GM19351 (cell line): ENCODE measurements around the gene CWC25.

Experiments
- ATAC-seq: cut with Tn5 transposase; IDR thresholded peaks from one replicate; pipeline ENCODE4 v1.9.1; 2021; ENCODE audit warnings: mild to moderate bottlenecking, moderate library complexity; ENCODE audit not compliant: unreplicated experiment

The CWC25 gene

DNA sequence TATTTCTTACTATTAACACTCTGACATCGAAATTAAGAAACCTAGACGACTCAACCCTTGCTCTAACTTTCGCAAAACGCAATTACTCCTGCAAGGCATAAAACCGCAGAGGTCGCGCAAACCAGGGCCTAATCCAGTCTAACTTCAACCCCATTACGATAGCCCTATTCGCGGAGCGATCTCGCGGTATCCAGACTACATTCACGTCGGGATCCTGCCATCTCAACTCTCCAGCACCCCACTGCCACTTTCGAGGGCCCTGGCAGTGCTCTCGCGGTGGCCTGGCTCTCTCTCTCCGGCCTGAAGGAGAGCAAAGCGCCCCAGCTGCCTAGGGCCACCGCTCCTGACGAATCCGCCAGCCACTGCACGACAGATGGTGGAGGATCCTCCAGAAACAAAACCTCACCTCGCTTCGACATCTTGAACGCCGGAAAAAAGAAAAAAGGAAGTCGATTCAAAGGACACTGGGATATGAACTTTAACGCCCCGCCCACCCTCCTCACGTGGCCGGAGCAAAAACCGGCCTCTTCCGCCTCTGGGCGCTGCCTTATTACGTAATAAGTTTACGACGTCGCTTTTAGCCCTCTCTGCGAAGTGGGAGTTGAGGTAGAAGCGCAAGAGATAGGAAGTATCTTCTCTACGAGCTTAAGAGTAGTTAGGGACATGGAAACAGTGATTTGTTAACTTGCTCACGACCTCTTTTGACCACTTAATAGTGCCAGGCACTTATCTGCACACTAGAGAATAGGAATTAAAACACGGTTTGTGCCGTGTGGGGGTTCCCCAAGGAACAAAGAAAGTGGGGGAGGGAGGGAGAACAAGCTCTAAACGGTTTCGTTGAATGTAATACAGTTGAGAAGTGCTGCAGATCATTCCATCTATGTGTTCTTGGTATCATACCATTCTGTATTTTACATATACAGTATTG lies 28.4 kb upstream of the CWC25 start, which contains the start of gene RPL23:
Gene RPL23 (minus strand): TSS at position 430 of the 928 bp plus-strand sequence. CDS start 11 bp downstream, at position 419.
- ATAC-seq: peak; percentile 65

DNA sequence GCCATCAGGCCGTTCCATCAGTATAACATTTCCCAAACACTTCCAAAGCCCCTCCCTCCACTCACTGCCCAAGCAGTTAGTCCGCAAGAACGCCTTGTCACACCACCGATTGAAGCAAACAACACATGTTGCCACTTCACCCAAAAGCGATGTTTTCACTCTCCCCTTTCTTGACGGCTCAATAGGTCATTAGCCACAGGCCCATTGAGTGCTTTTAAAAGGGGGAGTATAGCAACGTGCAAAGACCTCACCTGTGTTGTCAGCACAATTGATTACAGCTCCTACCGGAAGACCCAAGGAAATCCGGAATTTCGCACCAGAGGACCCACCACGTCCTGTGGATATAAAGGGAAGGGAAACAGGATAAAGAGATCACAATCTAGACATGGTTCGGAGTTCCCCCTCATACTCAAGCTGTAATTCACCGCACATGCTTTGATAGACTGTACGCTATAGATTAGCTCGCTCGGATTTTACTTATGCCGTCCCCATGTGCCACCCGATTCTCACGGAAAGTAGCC lies 27.7 kb upstream of the CWC25 start:
- no peak for ATAC-seq

DNA sequence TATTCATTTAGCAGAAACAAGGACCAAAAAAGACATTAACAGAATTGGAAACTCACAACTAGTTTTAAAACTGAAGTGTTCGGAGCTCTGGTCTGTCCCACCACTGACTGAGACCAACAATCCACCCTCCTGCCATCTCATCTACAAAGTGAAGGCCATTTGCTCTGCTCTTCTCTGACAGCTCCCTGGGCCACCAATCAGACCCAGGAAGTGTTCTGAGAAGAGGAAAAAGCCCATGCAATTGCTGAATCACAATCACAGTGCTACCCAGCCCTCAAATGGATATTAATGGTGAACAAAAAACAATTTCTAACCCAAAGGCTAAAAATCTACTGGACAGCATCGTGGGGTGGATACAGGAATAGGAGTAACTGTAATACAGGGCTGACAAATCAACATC lies 26.3 kb upstream of the CWC25 start:
- ATAC-seq: no peak

DNA sequence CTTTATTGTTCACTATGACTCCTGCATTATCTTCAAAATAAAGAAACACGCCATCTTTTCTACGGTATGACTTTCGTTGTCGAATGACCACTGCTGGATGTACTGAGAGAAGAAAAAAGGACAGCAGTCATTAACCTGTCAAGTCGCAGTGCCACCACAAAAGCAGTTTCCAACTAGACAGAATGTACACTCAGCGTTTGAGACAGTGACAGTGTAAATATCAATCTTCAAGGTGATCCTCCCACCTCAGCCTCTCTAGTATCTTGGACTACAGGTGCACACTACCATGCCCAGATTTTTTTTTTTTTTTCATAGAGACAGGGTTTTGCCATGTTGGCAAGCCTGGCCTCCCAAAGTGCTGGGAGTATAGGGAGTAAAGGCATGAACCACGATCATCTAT lies 25.3 kb upstream of the CWC25 start:
- ATAC-seq: no peak

DNA sequence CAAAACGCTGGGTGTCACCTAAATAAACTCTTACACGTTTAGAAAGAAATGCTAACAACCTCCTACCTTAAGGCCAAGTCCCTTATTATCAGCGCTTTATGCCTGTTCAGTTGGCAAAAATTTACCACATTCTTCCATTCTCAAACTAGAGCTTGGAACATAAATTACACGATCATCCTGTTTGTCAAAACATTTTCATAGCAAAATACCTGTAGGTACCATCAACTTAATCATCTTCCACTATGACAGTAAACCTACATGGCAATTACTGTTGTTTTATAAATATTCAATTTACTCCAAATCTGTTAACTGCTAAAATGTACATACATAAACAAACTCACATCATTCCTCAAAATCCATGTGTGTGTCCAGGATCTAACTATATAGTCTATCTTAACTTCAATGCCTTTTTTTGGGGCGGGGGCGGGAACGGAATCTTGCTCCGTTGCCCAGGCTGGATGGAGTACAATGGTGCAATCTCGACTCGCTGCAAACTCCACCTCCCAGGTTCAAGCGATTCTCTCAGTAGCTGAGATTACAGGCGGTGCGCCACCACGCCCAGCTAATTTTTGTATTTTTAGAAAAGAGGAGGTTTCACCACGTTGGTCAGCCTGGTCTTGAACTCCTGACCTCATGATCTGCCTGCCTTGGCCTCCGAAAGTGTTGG lies 24.0 kb upstream of the CWC25 start:
- no peak for ATAC-seq

DNA sequence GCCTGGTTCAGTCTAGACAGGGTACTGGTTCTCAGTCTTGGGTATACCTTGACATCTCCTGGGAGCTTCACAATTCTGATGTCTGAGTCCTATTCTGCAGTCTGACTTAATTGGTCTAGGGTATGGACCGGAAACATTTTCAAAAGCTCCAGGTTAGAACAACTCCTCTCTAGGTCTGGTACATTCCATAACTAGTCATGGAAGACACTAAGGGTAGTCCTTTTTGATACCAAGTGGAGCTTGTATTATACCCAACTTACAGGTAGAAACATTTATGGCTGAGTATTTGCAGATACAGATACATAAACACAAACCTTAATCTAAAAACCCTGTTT lies 23.4 kb upstream of the CWC25 start:
- ATAC-seq: no peak

DNA sequence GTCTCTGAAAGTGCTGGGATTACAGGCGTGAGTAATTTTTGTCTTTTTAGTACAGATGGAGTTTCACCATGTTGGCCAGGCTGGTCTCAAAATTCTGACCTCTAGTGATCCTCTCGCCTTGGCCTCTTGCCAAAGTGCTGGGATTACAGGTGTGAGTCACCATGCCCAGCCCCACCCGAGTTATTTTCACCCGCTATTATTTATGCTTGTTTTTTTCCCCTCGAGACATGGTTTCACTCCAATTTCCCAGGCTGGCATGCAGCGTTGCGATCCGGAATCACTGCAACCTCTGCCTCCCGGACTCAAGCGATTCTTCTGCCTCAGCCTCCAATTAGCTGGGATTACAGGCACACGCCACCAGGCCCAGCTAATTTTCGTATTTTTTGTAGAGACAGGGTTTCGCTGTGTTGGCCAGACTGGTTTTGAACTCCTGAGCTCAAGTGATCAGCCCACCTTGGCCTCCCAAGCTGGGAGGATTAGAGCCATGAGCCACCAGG lies 19.2 kb upstream of the CWC25 start:
- ATAC-seq: no peak

DNA sequence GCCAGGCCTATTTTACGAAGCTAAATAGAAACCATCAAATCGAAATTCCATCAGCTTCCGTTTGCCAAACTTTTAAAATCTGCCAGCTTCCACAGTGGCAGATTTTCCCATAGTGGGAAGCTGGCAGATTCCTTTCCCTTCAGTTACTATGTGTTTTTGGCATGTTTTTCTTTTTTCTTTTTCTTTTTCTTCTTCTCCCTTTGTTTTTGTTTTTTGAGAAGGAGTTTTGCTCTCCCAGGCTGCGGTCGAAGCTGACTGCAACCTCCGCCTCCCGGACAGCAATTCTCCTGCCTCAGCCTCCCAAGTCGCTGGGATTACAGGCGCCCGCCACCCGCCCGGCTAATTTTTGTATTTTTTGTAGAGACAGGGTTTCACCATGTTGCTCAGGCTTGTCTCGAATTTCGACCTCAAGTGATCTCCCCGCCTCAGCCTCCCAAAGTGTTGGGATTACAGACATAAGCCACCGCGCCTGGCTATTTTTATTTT lies 684 bp upstream of the CWC25 start:
- no peak for ATAC-seq

DNA sequence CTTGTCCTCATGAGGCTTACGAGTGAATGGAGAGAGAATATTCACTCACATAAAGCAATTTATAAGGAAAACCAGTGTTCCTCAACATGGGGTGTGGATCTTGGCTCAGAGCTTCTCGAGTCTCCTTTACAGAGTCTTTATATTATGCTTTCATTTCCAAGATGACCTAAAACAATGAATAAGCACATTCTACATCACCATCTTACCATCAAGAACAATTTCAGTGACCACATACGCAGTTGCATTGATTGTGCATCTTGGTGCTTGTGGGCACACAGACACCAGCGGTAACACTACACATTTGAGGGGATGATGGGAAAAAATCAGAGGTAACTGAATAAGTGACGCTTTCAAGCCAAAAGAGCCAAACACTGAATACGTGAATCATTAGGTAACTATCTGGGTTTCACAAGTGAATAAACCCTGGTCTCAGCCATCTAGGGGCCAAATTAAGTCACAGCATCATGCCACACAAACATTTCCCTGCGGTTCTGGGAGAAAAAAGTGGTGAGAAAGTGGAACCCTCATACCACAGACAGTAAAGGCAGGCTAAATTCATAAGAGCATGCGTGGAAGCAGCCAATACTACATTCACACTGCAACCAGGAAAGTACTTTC lies 9.4 kb downstream of the CWC25 start:
- ATAC-seq: no peak

DNA sequence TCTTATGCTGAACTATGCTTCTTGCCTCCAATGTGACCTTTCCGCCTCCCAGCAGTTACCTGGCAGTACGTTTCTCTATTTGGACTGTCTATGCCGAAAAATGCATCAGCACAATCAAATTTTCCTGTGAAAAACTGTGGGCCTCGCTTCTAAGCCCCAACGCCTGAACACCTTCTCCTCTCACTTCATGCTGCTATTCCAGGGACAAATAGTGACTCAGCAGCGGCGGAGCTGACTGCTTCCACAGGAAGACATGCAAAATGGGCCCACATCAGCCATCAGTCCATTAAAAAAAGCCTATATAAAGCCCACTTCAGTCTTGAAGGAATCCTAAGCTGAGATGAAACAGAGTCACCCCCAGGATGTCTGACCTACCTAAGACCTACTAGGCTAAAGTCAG lies 15.3 kb downstream of the CWC25 start:
- ATAC-seq: no peak

DNA sequence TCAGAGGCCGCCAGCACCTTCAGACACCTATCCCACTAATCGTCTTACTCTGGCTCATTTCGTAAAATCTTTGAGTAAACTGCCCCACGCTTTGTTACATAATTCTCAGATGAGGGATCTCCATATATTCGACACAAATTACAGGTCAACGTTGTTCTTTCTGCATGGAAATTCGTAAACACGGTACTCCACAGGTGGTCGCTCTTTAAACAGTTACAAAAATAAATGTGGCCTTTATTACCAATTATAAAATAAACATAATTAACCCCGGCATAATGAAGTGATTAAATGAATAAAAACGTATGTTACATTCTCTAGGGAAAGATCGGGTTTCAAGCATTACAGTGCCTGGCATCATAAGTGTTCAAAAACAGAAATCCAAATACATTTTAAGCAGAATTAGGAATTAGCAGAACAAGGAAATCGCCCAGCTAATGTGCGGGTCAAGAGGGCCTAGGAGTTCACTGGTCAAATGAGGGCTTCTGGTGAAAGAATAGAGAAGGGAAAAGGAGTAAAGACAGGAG lies 24.8 kb downstream of the CWC25 start:
- no peak for ATAC-seq

DNA sequence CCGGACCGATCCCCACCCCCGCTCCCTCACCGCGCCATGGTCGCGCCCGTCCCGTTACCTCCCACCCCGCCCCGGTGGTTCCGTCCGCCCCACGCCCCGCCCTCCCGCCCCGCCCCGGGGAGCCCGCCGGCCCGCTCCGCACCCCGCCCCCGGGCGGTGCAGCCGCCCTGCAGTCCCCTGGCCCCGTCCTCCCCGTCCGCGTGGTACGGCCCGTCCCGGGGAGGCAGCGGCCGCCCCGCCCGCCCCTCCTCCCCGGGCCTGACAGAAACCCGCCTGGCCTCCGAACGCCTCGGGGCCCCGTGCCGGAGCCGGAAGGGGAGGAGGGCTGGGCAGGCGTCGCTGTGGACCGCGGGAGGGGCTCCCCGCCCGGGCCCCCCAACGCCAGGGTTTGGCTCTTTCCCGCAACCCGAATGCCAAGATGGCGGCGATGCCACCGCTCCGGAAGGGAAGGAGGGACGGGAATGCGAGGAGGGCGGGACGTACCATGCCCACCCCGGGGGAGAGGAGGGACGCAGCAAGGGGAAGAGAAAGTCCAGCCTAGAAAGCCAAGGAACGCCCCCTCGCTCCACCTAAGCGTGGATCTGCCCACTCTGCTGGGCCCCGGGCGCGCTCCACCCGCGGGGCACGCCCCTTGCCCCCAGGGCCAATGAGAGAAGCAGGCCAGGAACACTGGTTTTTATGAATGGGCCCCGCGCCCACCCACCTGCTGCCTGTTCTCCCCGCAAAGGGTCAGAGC lies 25.5 kb downstream of the CWC25 start, which contains the start of gene PIP4K2B:
Gene PIP4K2B (minus strand): TSS at position 56 of the 736 bp plus-strand sequence. CDS start 132 bp downstream, outside the sequence.
- ATAC-seq: peak; percentile 82

DNA sequence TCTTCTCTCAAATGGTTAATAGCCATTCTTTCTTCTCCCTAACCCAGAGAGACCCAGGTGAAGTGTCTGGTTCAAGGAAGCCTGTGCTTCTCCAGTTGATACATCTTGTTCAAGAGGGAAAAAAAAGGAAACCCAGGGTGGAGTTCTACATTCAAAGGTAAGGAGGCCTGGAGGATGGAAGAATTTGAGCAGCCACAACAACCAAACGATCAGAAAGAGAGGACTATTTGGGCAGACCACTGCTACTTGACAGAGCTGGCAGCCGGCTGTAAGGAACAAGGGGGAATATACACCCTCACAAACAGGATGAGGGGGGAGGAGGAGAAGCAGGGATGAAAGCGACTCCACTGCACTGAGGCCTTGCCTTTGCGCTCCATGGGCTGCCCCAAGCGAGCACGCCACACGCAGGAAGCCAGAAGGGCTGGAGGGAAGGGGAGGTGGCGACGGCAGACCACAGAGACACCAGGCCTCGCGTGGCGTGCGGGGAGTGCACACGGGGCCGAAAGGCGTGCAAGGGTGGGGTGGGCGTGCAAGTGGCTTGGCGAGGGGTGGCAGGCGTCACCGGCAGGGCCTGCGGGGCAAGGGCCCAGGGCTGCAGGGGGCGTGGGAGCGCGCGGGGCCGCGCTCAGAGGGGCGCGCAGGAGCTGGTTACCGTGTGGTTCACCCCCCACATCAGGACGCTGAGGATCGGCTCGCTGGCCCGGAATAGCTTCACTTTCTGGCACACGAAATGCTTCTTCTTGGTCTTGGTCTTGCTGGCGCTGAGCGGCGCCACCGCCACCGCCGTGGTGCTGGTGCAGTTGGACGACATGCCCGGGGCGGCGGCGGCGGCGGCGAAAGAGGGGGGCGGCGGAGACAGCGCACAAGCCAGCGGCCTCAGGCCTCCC lies 26.3 kb downstream of the CWC25 start:
- ATAC-seq: peak; percentile 30

DNA sequence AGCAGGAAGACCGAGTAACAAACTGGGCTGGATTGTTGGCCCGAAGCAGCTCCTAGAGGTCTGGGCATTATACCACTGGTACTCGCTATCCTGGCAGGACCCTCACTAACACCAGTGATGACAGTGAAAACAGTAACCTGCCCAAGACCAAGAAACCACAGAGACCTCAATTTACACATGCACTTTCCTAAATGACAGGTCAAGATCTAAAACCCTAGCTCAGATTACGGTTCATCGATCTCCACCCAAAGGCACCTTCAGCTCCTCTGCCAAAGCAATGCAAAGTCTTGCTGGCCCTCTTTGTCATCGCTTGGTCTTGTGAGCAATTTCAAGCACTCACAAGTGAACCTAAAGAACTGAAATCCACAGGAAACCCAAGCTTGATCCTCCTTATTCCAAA lies 27.3 kb downstream of the CWC25 start:
- no peak for ATAC-seq

DNA sequence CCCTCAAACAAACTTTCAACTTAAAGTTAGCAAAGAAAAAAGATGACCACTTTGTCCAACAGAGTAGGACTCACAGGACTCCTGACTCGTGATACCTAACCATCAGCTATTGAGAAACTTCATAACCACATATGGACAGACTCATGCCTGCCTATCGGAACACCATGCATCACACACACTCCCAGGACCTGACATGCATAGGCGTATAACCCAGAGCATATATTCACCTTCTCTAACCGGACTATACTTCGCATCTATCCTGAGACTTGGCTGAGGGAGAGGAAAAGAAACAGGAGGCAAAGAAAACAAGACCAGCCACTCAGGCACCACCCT lies 28.0 kb downstream of the CWC25 start:
- ATAC-seq: no peak

DNA sequence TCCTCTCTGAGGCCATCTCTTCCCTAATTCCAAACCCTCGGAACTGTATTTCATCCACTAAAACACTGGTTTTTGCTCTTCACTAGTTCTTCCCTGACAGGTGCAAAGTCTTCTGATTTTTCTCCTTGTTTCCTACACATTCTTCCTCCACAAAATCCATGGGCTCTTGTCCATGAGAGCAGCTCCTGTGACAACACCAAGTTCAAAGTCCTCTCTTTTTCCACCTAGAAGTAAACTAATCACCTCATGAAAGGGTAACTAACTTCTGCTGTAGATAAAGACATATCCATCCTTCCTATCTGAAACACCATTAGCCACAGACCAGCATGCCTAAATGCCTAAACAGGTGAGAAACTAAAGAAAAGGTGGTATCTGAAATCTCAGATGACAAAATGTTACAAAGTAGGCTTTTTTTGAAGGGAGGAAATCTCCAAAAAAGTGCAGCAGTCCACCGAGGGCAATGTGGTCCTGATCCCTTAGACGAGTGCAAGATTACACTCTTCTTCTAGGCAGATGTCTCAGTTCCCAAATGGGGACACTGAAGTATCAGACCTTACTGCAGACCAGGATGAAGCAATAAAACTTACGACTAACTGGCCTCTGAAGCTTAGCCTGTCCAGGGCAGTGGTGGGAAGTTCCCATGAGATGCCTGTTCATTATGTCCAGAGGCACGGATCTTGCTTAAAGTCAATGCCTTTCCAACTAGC lies 28.5 kb downstream of the CWC25 start:
- ATAC-seq: no peak

DNA sequence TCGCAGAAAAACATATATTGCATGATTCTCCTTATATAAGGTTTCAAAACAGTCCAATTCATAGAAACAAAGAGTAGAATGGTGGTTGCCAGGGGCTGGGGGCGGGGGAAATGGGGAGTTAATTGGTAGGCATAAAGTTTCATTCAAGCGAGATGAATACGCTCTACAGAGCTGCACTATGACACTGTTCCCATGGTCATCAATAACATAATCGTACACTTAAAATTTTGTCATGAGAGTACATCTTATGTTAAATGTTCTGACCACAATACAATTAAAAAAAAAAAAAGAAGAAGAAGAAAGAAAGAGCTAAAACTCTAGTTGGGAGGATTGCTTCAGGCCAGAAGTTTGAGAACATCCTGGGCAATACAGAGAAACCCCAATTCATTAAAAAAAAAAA lies 30.9 kb downstream of the CWC25 start:
- no peak for ATAC-seq

DNA sequence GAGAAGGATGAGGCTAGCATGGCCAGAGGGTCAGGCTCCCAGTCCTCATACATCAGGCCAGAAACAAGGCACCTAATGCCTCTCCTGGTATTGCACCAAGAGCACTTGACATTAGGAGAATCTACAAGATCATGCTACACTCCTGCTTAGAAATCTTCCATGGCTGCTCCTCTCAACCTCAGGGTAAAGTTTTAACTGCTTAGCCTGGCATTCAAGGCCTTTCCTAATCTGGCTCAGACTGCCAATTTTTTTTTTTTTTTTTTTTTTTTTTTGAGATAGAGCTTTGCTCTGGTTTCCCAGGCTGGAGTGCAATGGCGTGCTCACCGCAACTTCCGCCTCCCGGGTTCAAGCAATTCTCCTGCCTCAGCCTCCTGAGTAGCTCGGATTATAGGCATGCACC lies 34.0 kb downstream of the CWC25 start:
- ATAC-seq: no peak
